Measurements from ENCODE around the gene ZPR1. TPM values are rescaled to one million over a fixed set of nuclear protein-coding genes. Genes with fewer than 3 reads are reported as not detected.

ZPR1 gene
- total RNA-seq, 4 donors from 2014 or later, result 25.4 to 48.7 (median 36.8) TPM

DNA sequence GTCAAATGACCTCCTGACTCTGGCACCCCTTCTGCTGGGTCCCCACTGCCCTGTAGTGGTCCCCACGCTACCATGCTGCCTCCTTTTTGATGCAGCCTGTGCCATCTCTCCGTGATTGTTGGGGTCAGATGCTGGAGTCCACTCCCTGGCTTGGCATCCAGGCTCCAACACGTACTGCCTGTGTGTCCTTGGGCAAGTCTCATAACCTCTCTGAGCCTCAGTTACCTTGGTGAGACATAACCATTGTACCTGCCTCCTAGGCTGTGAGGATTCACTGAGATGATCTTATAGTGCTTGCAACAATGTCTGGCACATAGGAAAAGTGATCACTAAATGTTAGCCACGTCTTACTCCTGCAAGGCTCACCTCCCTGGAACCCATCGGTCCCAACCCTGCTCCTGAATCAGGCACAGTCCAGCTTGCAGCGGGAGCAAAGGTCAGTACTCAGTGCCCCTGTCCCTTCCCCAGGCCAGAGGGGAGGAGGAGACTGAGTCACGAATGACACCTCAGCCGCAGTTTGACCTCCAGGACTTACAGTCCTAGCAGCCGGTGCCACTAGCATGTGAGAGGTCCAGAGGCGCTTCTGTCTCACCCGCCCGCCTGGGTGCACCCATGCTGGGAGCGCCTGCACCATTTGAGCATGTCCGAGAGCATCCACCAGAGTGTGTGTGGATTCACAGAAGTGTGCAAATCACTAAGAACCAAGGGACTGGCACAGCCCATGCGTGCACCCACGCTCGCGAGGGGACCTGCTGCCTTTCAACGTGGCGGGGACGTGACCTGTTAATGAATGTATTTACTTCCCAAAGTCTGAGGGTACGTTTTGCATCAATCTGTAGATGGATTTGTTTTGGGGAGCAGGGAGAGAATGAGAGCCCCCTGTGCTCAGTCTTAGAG is 38.3 kb upstream of the ZPR1 start:
- H3K27me3 ChIP-seq, result no peaks in the 10 kb centered on the region
- TF ChIP-seq POLR2A (IDR thresholded peaks at IDR 0.05) (no peak), CTCF (IDR thresholded peaks at IDR 0.05) (no peak), POLR2AphosphoS5 (IDR thresholded peaks at IDR 0.05) (no peak), EP300 (IDR thresholded peaks at IDR 0.05) (no peak)
- H3K9me3 ChIP-seq, result no peaks in the 10 kb centered on the region
- H3K4me3 ChIP-seq, result no peak overlapping the region
- no peak for DNase-seq (ENCODE audit: low spot score in 2 of 2)
- H3K4me1 ChIP-seq, result no peaks in the 10 kb centered on the region
- no peaks in the 10 kb centered on the region for H3K36me3 ChIP-seq
- H3K27ac ChIP-seq, result no peak overlapping the region
- WGBS, result 82% methylated on average over 22 of the region's 22 CpGs

DNA sequence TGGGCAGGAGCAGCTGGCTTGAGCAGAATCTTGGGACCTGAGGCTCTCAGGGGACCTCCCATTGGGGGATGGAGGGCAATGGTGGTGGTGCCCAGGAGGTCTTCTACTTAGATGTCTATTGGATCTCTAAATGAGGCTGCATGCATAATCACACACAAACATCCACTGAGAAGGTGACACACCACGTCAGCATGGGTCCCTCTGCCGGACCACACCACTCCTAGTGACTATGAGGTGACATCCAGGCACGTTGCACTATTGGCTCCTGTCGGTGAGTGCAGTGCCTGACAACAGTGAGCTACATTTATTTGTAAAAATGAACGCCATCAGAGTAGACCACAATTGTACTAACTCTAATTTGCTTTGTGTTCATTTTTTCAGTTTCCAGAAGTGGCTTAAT is 37.6 kb upstream of the ZPR1 start:
- DNase-seq (ENCODE audit: low spot score in 2 of 2), result no peak
- TF ChIP-seq CTCF (IDR thresholded peaks at IDR 0.05), result no peak

DNA sequence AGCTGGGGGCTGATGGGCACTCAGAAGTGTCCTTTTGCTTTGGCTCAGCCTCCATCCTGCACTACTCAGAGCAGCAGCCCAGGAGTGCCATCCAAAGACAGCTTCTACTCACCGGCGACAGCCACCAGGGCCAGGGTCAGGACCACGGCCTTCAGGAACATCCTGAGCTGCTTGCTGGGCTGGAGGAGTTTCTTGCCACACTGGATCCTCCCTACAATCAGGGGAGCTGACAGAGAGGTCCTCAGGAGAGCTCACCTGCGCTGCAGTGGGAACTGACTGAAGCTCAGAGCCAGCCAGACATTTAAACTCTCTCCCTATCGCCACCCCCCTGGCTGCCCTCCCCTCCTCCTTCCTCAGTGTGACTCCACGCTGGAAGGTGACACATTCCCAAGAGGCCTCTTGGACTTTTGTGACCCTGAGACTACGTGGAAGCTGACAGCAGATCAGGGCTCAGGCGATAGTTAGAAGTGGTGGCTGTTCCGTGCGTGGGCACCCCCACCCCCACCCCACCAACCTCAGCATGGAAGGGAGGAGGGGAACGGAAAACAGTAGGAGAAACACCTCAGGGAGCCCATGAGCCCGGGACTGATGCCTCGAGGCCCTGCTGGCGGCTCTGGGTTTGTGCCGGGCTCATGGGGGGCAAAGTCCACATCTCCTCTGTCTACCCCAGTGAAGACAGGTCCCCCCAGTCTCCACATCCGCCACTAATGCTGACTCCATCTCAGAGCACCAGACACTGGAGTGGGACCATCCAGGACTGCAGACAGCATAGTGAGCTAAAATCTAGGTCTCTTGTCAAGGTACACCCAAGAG is 35.4 kb upstream of the ZPR1 start, which contains the start of gene APOA4:
Gene APOA4 (minus strand): TSS at position 274 of the 813 bp plus-strand sequence. CDS start 113 bp downstream, at position 161.
- DNase-seq (ENCODE audit: low spot score in 2 of 2), result no peak
- Histone ChIP-seq H3K4me3 (no peak within 1 kb of the TSS), H3K27me3 (no peaks in the 10 kb centered on the region), H3K9me3 (no peaks in the 10 kb centered on the region), H3K27ac (no peak within 1 kb of the TSS), H3K36me3 (no peaks in the 10 kb centered on the region), H3K4me1 (no peaks in the 10 kb centered on the region)
- TF ChIP-seq EP300 (IDR thresholded peaks at IDR 0.05) (no peak), CTCF (IDR thresholded peaks at IDR 0.05) (no peak), POLR2A (IDR thresholded peaks at IDR 0.05) (no peak), POLR2AphosphoS5 (IDR thresholded peaks at IDR 0.05) (no peak)
- WGBS, result 75% methylated on average over 12 of the region's 16 CpGs

More for the DNA sequence above, 37.6 kb upstream of the ZPR1 start:
- Histone ChIP-seq H3K36me3 (no peaks in the 10 kb centered on the region), H3K4me1 (no peaks in the 10 kb centered on the region), H3K27ac (no peak overlapping the region), H3K9me3 (no peaks in the 10 kb centered on the region), H3K27me3 (no peaks in the 10 kb centered on the region), H3K4me3 (no peak overlapping the region)
- 80% methylated on average over 5 of the region's 5 CpGs for WGBS

DNA sequence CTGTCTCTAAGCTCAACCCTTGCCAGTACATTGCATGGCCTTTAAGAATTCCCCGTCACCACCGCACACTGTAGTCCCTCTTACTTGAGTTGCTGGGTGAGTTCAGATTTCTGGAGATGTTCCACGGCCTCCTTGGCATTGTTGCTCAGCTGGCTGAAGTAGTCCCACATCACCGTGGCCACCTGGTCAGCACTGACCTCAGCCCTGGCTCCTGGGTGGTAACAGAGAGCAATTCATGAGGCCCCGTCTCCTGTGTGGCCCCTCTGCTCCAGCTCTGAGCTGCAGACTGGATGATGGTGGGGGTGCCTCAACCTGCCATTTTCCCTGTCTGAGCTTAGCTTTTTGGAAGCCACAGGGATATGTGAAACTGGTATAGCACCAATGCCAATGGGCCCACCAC is 34.8 kb upstream of the ZPR1 start:
- no peaks in the 10 kb centered on the region for H3K4me1 ChIP-seq
- H3K9me3 ChIP-seq, result no peaks in the 10 kb centered on the region
- no peak overlapping the region for H3K27ac ChIP-seq
- no peaks in the 10 kb centered on the region for H3K36me3 ChIP-seq
- H3K27me3 ChIP-seq, result no peaks in the 10 kb centered on the region
- H3K4me3 ChIP-seq, result no peak overlapping the region
- DNase-seq (ENCODE audit: low spot score in 2 of 2), result no peak
- 72% methylated on average over 5 of the region's 5 CpGs for WGBS
- TF ChIP-seq POLR2A (IDR thresholded peaks at IDR 0.05) (no peak), EP300 (IDR thresholded peaks at IDR 0.05) (no peak), CTCF (IDR thresholded peaks at IDR 0.05) (no peak), POLR2AphosphoS5 (IDR thresholded peaks at IDR 0.05) (no peak)
